BLaER1 treated with 17β-estradiol and CSF1 and Interleukin-3, amounts not matched to agents 10 nM and 100 nM (cell line): ENCODE results near the gene DNAJC19.
"Not testable (repeated sequence)": the region's sequence is repeated elsewhere in the genome, so short reads cannot be mapped to it uniquely, and the experiment has no call there.

Source experiments
- H3K27ac ChIP-seq, 11 experiments: shearing (Covaris generic); formaldehyde crosslinking; 2 replicates each; pipeline ENCODE4 v1.8.1; 2022
- H3K27me3 ChIP-seq, 11 experiments: shearing (Covaris generic); formaldehyde crosslinking; 2 replicates each; pipeline ENCODE4 v1.8.1; 2022
- H3K36me3 ChIP-seq, 11 experiments: shearing (Covaris generic); formaldehyde crosslinking; 2 replicates each; pipeline ENCODE4 v1.8.1; 2022
- H3K4me1 ChIP-seq, 10 experiments: shearing (Covaris generic); formaldehyde crosslinking; 2 replicates each; pipeline ENCODE4 v1.8.1; 2022
- H3K4me2 ChIP-seq, 11 experiments: shearing (Covaris generic); formaldehyde crosslinking; 2 replicates each; pipeline ENCODE4 v1.8.1; 2022
- H3K4me3 ChIP-seq, 10 experiments: shearing (Covaris generic); formaldehyde crosslinking; 2 replicates each; pipeline ENCODE4 v1.8.1; 2022
- H3K9ac ChIP-seq, 11 experiments: shearing (Covaris generic); formaldehyde crosslinking; 2 replicates each; pipeline ENCODE4 v1.8.1; 2022
- H3K9me3 ChIP-seq, 11 experiments: shearing (Covaris generic); formaldehyde crosslinking; replicated peaks in 1 of 11; 2 replicates each; pipeline ENCODE4 v1.8.1; 2022
- H4K20me1 ChIP-seq, 11 experiments: shearing (Covaris generic); formaldehyde crosslinking; 2 replicates each; pipeline ENCODE4 v1.8.1; 2022
- Cebpa-rat ChIP-seq, 11 experiments: shearing (Covaris generic); IDR thresholded peaks; 2 replicates each; pipeline ENCODE4 v1.8.1; 2022

The DNAJC19 gene

GRCh38 chr3:180996415-180996932, 6.9 kb upstream of the DNAJC19 start:
- no peaks in the 10 kb centered on the region for H3K4me1 ChIP-seq
- no peak overlapping the region for H3K4me2 ChIP-seq
- H3K36me3 ChIP-seq: no peaks in the 10 kb centered on the region
- no peak overlapping the region for H3K4me3 ChIP-seq
- H3K9ac ChIP-seq: no peak overlapping the region
- no peaks in the 10 kb centered on the region for H4K20me1 ChIP-seq
- H3K27ac ChIP-seq: no peak overlapping the region
- peaks cover 8 to 16% (median 12%) of the 10 kb centered on the region in 11 experiments; a peak in 21 of 22 replicates for H3K9me3 ChIP-seq
- H3K27me3 ChIP-seq: no peaks in the 10 kb centered on the region
- no peak for TF ChIP-seq Cebpa-rat (IDR thresholded peaks at IDR 0.05)

- no peaks in the 10 kb centered on the region for H4K20me1 ChIP-seq
- peak overlapping the region in 9 of 11 experiments; percentile 81 to 89 (median 83); a peak in 12 of 22 replicates for H3K9ac ChIP-seq
- peaks cover 20 to 27% (median 23%) of the 10 kb centered on the region in 10 experiments for H3K4me1 ChIP-seq
- peak overlapping the region; percentile 73 to 96 (median 84); a peak in 20 of 22 replicates for H3K4me2 ChIP-seq
- no peak for TF ChIP-seq Cebpa-rat (IDR thresholded peaks at IDR 0.05)
- H3K27me3 ChIP-seq: no peaks in the 10 kb centered on the region
- peak overlapping the region; percentile 71 to 87 (median 80) for H3K4me3 ChIP-seq
- H3K9me3 ChIP-seq: no peaks in the 10 kb centered on the region
- H3K36me3 ChIP-seq: peaks cover 10 to 23% (median 17%) of the 10 kb centered on the region in 11 experiments; a peak in 18 of 22 replicates
- H3K27ac ChIP-seq: peak overlapping the region in 6 of 11 experiments; percentile 74 to 86 (median 78); a peak in 8 of 22 replicates
These were observed 969 bp upstream of the DNAJC19 start for GRCh38 chr3:180990505-180990904.

- no peak overlapping the region for H3K27ac ChIP-seq
- TF ChIP-seq Cebpa-rat (IDR thresholded peaks at IDR 0.05): no peak
- H3K4me1 ChIP-seq: peaks cover 20 to 27% (median 23%) of the 10 kb centered on the region in 10 experiments
- no peak overlapping the region for H3K4me3 ChIP-seq
- no peaks in the 10 kb centered on the region; a peak in 1 of 22 replicates for H4K20me1 ChIP-seq
- H3K9me3 ChIP-seq: no peaks in the 10 kb centered on the region
- H3K9ac ChIP-seq: no peak overlapping the region
- H3K4me2 ChIP-seq: 0 out of 22 replicates have a peak overlapping the region, but pooled peaks of 1 of the 11 experiments have one; percentile 88
- peaks cover 15 to 45% (median 31%) of the 10 kb centered on the region in 11 experiments; a peak in 19 of 22 replicates for H3K36me3 ChIP-seq
- no peaks in the 10 kb centered on the region for H3K27me3 ChIP-seq
These were observed 2.2 kb downstream of the DNAJC19 start for GRCh38 chr3:180987344-180987743.

- Histone ChIP-seq H3K4me1 (peaks cover 20 to 27% (median 23%) of the 10 kb centered on the region in 10 experiments), H3K36me3 (peaks cover 20 to 55% (median 38%) of the 10 kb centered on the region in 11 experiments; a peak in 19 of 22 replicates)
- H3K9ac ChIP-seq, H3K4me2 ChIP-seq, H3K9me3 ChIP-seq, H3K27me3 ChIP-seq, H4K20me1 ChIP-seq, H3K27ac ChIP-seq, H3K4me3 ChIP-seq: not testable (repeated sequence)
These were observed 3.2 kb downstream of the DNAJC19 start for GRCh38 chr3:180986366-180986765.

- Histone ChIP-seq H3K9me3 (no peaks in the 10 kb centered on the region), H3K36me3 (peaks cover 32 to 83% (median 67%) of the 10 kb centered on the region in 11 experiments; a peak in 21 of 22 replicates), H3K4me1 (peaks cover under 1 to 10% (median 4%) of the 10 kb centered on the region in 10 experiments; a peak in 15 of 20 replicates), H3K9ac (no peak overlapping the region), H4K20me1 (peaks cover 0 to 8% (median 0%) of the 10 kb centered on the region in 11 experiments; a peak in 3 of 22 replicates), H3K27me3 (no peaks in the 10 kb centered on the region), H3K4me2 (no peak overlapping the region), H3K27ac (no peak overlapping the region), H3K4me3 (no peak overlapping the region)
- TF ChIP-seq Cebpa-rat (IDR thresholded peaks at IDR 0.05): no peak
These were observed 6.4 kb downstream of the DNAJC19 start for GRCh38 chr3:180983136-180983535.

- H3K27ac ChIP-seq: no peak overlapping the region
- no peaks in the 10 kb centered on the region for H3K27me3 ChIP-seq
- no peaks in the 10 kb centered on the region for H3K4me1 ChIP-seq
- no peaks in the 10 kb centered on the region for H3K9me3 ChIP-seq
- TF ChIP-seq Cebpa-rat (IDR thresholded peaks at IDR 0.05): no peak
- H3K36me3 ChIP-seq: peaks cover 35 to 95% (median 68%) of the 10 kb centered on the region in 11 experiments; a peak in 21 of 22 replicates
- no peak overlapping the region for H3K4me3 ChIP-seq
- no peak overlapping the region for H3K9ac ChIP-seq
- H3K4me2 ChIP-seq: no peak overlapping the region
- peaks cover 0 to 8% (median 0%) of the 10 kb centered on the region in 11 experiments; a peak in 3 of 22 replicates for H4K20me1 ChIP-seq
These were observed 7.6 kb downstream of the DNAJC19 start for GRCh38 chr3:180981912-180982311.

- no peak for TF ChIP-seq Cebpa-rat (IDR thresholded peaks at IDR 0.05)
- H3K9me3 ChIP-seq: no peaks in the 10 kb centered on the region
- no peak overlapping the region for H3K4me3 ChIP-seq
- no peak overlapping the region for H3K27ac ChIP-seq
- H4K20me1 ChIP-seq: peaks cover 0 to 8% (median 0%) of the 10 kb centered on the region in 11 experiments; a peak in 3 of 22 replicates
- no peaks in the 10 kb centered on the region for H3K4me1 ChIP-seq
- no peak overlapping the region for H3K9ac ChIP-seq
- no peaks in the 10 kb centered on the region for H3K27me3 ChIP-seq
- H3K4me2 ChIP-seq: no peak overlapping the region
- peaks cover 37 to 96% (median 71%) of the 10 kb centered on the region in 11 experiments; a peak in 21 of 22 replicates for H3K36me3 ChIP-seq
These were observed 8.9 kb downstream of the DNAJC19 start for GRCh38 chr3:180980611-180981010.

GRCh38 chr3:180979961-180980360, 9.6 kb downstream of the DNAJC19 start:
- Histone ChIP-seq H3K27me3 (no peaks in the 10 kb centered on the region), H3K4me1 (no peaks in the 10 kb centered on the region), H3K4me2 (no peak overlapping the region), H3K27ac (no peak overlapping the region), H3K9ac (no peak overlapping the region), H3K36me3 (peaks cover 43 to 98% (median 73%) of the 10 kb centered on the region in 11 experiments; a peak in 21 of 22 replicates), H4K20me1 (peaks cover 0 to 8% (median 0%) of the 10 kb centered on the region in 11 experiments; a peak in 3 of 22 replicates), H3K4me3 (no peak overlapping the region), H3K9me3 (no peaks in the 10 kb centered on the region)
- no peak for TF ChIP-seq Cebpa-rat (IDR thresholded peaks at IDR 0.05)

- Histone ChIP-seq H4K20me1 (peaks cover 2 to 26% (median 8%) of the 10 kb centered on the region in 11 experiments; a peak in 12 of 22 replicates), H3K4me1 (no peaks in the 10 kb centered on the region; a peak in 1 of 20 replicates), H3K27me3 (no peaks in the 10 kb centered on the region), H3K9ac (no peak overlapping the region), H3K27ac (no peak overlapping the region), H3K4me3 (no peak overlapping the region), H3K36me3 (peaks cover 60 to 97% (median 80%) of the 10 kb centered on the region in 11 experiments), H3K9me3 (no peaks in the 10 kb centered on the region), H3K4me2 (no peak overlapping the region)
- no peak for TF ChIP-seq Cebpa-rat (IDR thresholded peaks at IDR 0.05)
These were observed 12.0 kb downstream of the DNAJC19 start for GRCh38 chr3:180977498-180977897.
